Keratinocyte (primary cell): Measurements from ENCODE around the gene APP. TPM values are rescaled to one million over a fixed set of nuclear protein-coding genes. Genes with fewer than 3 reads are reported as not detected.

Experiments
- DNase-seq: peaks from one replicate; pipeline ENCODE4 v3.0.0-alpha.2; 2011; ENCODE audit warnings: low read depth, missing footprints, low spot score
- FAIRE-seq: peaks from 2 replicates; lab custom pipeline; 2011; peaks lifted over from hg19 to GRCh38; lab: Jason Lieb, UNC
- H2AFZ ChIP-seq: 2 replicates; pipeline ENCODE4 v1.6.0; 2012; ENCODE audit warnings: low read length, control low read depth, inconsistent platforms; ENCODE audit not compliant: control insufficient read depth
- H3K27ac ChIP-seq: 2 replicates; pipeline ENCODE4 v1.5.1; 2011; ENCODE audit warnings: low read length; ENCODE audit not compliant: control insufficient read depth, insufficient read depth
- H3K27me3 ChIP-seq: 3 replicates; pipeline ENCODE4 v1.6.0; 2011; ENCODE audit warnings: low read length; ENCODE audit not compliant: control insufficient read depth, insufficient read depth; ENCODE audit errors: extremely low read depth
- H3K36me3 ChIP-seq, 2 experiments: 2 replicates in 1 of 2; 3 replicates in 1 of 2; pipeline ENCODE4 v1.5.1; 2011; ENCODE audit warnings: low read length in 2 of 2, mild to moderate bottlenecking in 1 of 2; ENCODE audit not compliant: control insufficient read depth in 2 of 2, insufficient read depth in 2 of 2; ENCODE audit errors: extremely low read depth in 1 of 2
- H3K4me1 ChIP-seq: 3 replicates; pipeline ENCODE4 v1.5.1; 2011; ENCODE audit warnings: low read length; ENCODE audit not compliant: control insufficient read depth, insufficient read depth; ENCODE audit errors: extremely low read depth
- H3K4me2 ChIP-seq: 3 replicates; pipeline ENCODE4 v1.6.0; 2011; ENCODE audit warnings: low read depth, low read length; ENCODE audit not compliant: control insufficient read depth, insufficient read depth; ENCODE audit errors: extremely low read depth
- H3K4me3 ChIP-seq, 3 experiments: fragments of 200-600 bp in 1 of 3; sonication (generic) in 1 of 3; 2 replicates in 2 of 3; 3 replicates in 1 of 3; pipeline ENCODE4 v1.5.1; 2011 to 2016; ENCODE audit warnings: low read length in 3 of 3, mild to moderate bottlenecking in 3 of 3, control low read depth in 2 of 3, inconsistent platforms in 1 of 3, low read depth in 1 of 3, mixed read lengths in 1 of 3, mixed run types in 1 of 3, moderate library complexity in 1 of 3; ENCODE audit not compliant: control insufficient read depth in 2 of 3, insufficient read depth in 2 of 3; ENCODE audit errors: extremely low read depth in 1 of 3
- H3K79me2 ChIP-seq: 2 replicates; pipeline ENCODE4 v1.6.0; 2012; ENCODE audit warnings: low read length; ENCODE audit not compliant: control insufficient read depth, insufficient read depth
- H3K9ac ChIP-seq: 3 replicates; pipeline ENCODE4 v1.6.0; 2011; ENCODE audit warnings: low read length; ENCODE audit not compliant: control insufficient read depth, insufficient read depth; ENCODE audit errors: extremely low read depth
- H3K9me1 ChIP-seq: 3 replicates; pipeline ENCODE4 v1.6.0; 2011; ENCODE audit warnings: low read length; ENCODE audit not compliant: control insufficient read depth, insufficient read depth; ENCODE audit errors: extremely low read depth
- H3K9me3 ChIP-seq: 2 replicates; pipeline ENCODE4 v1.5.1; 2012; ENCODE audit warnings: low read depth, low read length; ENCODE audit not compliant: control insufficient read depth
- H4K20me1 ChIP-seq: 3 replicates; pipeline ENCODE4 v1.6.0; 2011; ENCODE audit warnings: low read length; ENCODE audit not compliant: control insufficient read depth, insufficient read depth; ENCODE audit errors: extremely low read depth
- EZH2 ChIP-seq: IDR thresholded peaks from one replicate; pipeline ENCODE4 v1.6.1; 2012; ENCODE audit warnings: inconsistent platforms, mild to moderate bottlenecking, low read length, moderate library complexity
- dilution Hi-C: fragments of 300-500 bp; cut with MboI; formaldehyde crosslinking; loops from one replicate; pipeline ENCODE4 v1.7.0; 2020; ENCODE audit warnings: low sequenced_read_pairs; ENCODE audit not compliant: extremely low pct_ligation_motif_present
- polyA plus RNA-seq, 5 experiments: library from polyadenylated mRNA; depleted of rRNA in 3 of 5; stranded (reverse) in 3 of 5; stranded (forward) in 1 of 5; unstranded in 1 of 5; fragments of >200 nt; gene quantifications; 1 replicate in 1 of 5; 2 replicates in 3 of 5; 3 replicates in 1 of 5; pipeline versions ENCODE4 v1.2.1 to v1.2.3, GENCODE V29; 2011 to 2012; ENCODE audit warnings: missing spikeins in 2 of 5, low read depth in 1 of 5, low replicate concordance in 1 of 5
- TF ChIP-seq, protein P1 (sequence below), 3 experiments: IDR thresholded peaks in 1 of 3; conservative IDR thresholded peaks in 1 of 3; optimal IDR thresholded peaks in 1 of 3; 2 replicates in 2 of 3; 3 replicates in 1 of 3; pipeline versions ENCODE3 to v1.5.1; 2011; ENCODE audit warnings: low read length in 3 of 3, mild to moderate bottlenecking in 3 of 3, moderate library complexity in 2 of 3, control low read depth in 1 of 3, inconsistent platforms in 1 of 3; ENCODE audit not compliant: insufficient read depth in 2 of 3; ENCODE audit errors: extremely low read depth in 1 of 3

The APP gene
- polyA plus RNA-seq, 1 donor (not counting 4 experiments of a cell fraction or from before 2014, with no cell fraction given), result 1,015 TPM

DNA sequence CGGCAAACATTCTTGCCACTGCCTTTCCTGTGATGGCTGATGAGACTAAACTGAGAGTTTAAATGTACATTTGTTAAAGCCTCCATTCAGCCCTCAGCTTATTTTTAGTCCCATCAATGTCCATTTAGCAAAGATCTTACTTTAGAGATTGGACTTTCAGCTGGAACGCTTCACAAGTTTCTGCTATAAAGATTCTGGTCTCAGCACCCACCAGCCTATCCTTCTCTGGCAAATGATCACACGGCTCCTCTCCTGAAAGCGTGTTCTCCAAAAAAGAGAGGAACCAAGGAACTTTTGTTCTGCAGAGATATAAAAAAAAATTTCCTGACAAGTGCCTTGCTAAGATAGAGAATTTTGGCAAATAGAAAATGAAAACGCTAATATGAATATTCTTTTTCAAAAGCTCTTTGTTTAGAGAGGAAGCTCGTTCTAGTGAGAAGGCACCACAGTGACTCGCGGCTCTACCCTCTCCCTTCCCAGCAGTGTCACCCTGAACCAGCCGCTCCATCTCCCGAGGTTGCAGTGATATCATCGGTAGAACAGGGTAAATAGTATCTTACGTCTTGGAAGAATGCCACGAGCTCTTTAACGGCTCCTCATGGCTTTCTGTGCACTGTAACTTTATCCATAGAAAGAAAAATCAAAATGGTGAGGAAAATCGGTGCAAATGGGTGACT is 200.2 kb downstream of the APP start:
- Histone ChIP-seq H2AFZ (no peak overlapping the region), H3K36me3 (peaks cover 21 to 29% of the 10 kb centered on the region in 2 experiments), H3K4me3 (no peak overlapping the region), H3K4me1 (peaks cover 22% of the 10 kb centered on the region), H3K79me2 (peaks cover 10% of the 10 kb centered on the region), H4K20me1 (no peaks in the 10 kb centered on the region), H3K9me1 (no peaks in the 10 kb centered on the region), H3K27me3 (no peaks in the 10 kb centered on the region), H3K9ac (no peak overlapping the region), H3K4me2 (no peak overlapping the region), H3K9me3 (no peaks in the 10 kb centered on the region), H3K27ac (no peak overlapping the region)
- dilution Hi-C loops, result no loop called here
- FAIRE-seq (no peak), DNase-seq (no peak)
- TF ChIP-seq EZH2, result no peak
- TF ChIP-seq, protein P1, sequence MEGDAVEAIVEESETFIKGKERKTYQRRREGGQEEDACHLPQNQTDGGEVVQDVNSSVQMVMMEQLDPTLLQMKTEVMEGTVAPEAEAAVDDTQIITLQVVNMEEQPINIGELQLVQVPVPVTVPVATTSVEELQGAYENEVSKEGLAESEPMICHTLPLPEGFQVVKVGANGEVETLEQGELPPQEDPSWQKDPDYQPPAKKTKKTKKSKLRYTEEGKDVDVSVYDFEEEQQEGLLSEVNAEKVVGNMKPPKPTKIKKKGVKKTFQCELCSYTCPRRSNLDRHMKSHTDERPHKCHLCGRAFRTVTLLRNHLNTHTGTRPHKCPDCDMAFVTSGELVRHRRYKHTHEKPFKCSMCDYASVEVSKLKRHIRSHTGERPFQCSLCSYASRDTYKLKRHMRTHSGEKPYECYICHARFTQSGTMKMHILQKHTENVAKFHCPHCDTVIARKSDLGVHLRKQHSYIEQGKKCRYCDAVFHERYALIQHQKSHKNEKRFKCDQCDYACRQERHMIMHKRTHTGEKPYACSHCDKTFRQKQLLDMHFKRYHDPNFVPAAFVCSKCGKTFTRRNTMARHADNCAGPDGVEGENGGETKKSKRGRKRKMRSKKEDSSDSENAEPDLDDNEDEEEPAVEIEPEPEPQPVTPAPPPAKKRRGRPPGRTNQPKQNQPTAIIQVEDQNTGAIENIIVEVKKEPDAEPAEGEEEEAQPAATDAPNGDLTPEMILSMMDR (optimal IDR thresholded peaks at IDR 0.05 in 1 of 3, IDR thresholded peaks at IDR 0.05 in 1 of 3, conservative IDR thresholded peaks at IDR 0.05 in 1 of 3; ENCODE audit: extremely low read depth in 1 of 3, insufficient read depth in 2 of 3, low read length in 3 of 3), result no peak

DNA sequence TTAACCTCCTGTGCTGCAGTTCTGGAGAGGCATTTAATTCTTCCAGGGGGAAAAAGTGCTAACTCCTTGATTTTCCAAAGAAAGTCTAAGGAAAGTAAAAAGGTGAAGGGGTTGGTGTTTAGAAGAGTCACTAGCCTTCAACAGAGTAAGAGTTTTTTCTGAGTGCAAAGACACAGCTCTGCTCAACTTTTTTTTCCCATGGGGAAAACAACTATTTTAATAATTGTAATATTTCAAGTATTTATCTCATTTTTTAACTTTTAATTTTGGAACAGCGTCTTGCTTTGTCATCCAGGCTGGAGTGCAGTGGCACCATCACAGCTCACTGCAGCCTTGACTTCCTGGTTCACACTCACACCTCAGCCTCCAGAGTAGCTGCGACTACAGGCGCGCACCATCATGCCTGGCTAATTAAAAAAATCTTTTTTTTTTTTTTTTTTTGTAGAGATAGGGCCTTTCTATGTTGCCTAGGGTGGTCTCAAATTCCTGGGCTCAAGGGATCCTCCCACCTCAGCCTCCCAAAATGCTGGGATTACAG is 202.6 kb downstream of the APP start:
- TF ChIP-seq, protein P1 (optimal IDR thresholded peaks at IDR 0.05 in 1 of 3, IDR thresholded peaks at IDR 0.05 in 1 of 3, conservative IDR thresholded peaks at IDR 0.05 in 1 of 3; ENCODE audit: extremely low read depth in 1 of 3, insufficient read depth in 2 of 3, low read length in 3 of 3), result no peak
- TF ChIP-seq EZH2, result no peak
- FAIRE-seq, result no peak

More for the DNA sequence above, 202.6 kb downstream of the APP start:
- Histone ChIP-seq H3K4me3 (no peak overlapping the region), H3K27me3 (no peaks in the 10 kb centered on the region), H3K4me2 (peak overlapping the region; percentile 27), H3K4me1 (peaks cover 35% of the 10 kb centered on the region), H3K9me3 (no peaks in the 10 kb centered on the region), H3K9me1 (no peaks in the 10 kb centered on the region), H3K79me2 (peaks cover 3% of the 10 kb centered on the region), H4K20me1 (peaks cover 2% of the 10 kb centered on the region), H2AFZ (no peak overlapping the region), H3K36me3 (peaks cover 11 to 15% of the 10 kb centered on the region in 2 experiments), H3K9ac (no peak overlapping the region), H3K27ac (peak overlapping the region; percentile 40)
- no peak for DNase-seq
- dilution Hi-C loops, result no loop called here
